HEK293 (cell line): ENCODE data around the gene PGGHG.

Experiments
- ATF2 ChIP-seq: fragments of 450-650 bp; formaldehyde crosslinking; IDR thresholded peaks from 2 replicates; pipeline ENCODE4 v1.5.1; 2016; ENCODE audit warnings: missing biosample characterization, missing genetic modification characterization, low read depth
- GLIS2 ChIP-seq: fragments of 450-650 bp; formaldehyde crosslinking; IDR thresholded peaks from 2 replicates; pipeline ENCODE4 v1.5.1; 2016; ENCODE audit warnings: missing biosample characterization, missing genetic modification characterization
- ZBTB20 ChIP-seq: fragments of 450-650 bp; formaldehyde crosslinking; IDR thresholded peaks from 2 replicates; pipeline ENCODE4 v1.5.1; 2016; ENCODE audit warnings: missing biosample characterization, missing genetic modification characterization
- ZNF561 ChIP-seq: fragments of 450-650 bp; IDR thresholded peaks from 2 replicates; pipeline ENCODE4 v1.5.1; 2018; ENCODE audit warnings: missing biosample characterization, missing genetic modification characterization, borderline replicate concordance
- ZNF645 ChIP-seq: fragments of 450-650 bp; formaldehyde crosslinking; IDR thresholded peaks from 2 replicates; pipeline ENCODE4; 2016; ENCODE audit warnings: missing biosample characterization, missing genetic modification characterization

- TF ChIP-seq GLIS2 (tag by site-specific recombination) (no peak), ATF2 (tag by site-specific recombination) (no peak), ZNF561 (tag by site-specific recombination) (no peak), ZNF645 (tag by site-specific recombination) (no peak), ZBTB20 (tag by site-specific recombination) (no peak)
Observed at GRCh38 chr11:250274-250673, 38.7 kb upstream of the PGGHG start.
